Stomach (tissue), 9 donors: ENCODE data around the gene SLA2. TPM values are rescaled to one million over a fixed set of nuclear protein-coding genes. Genes with fewer than 3 reads are reported as not detected.
"Not testable (repeated sequence)": the region's sequence is repeated elsewhere in the genome, so short reads cannot be mapped to it uniquely, and the experiment has no call there.

Source experiments
- DNase-seq, 2 donors: peaks; one replicate each; pipeline versions ENCODE4 v3.0.0 to v3.0.0-alpha.2; 2013 to 2019
- H3K27ac ChIP-seq, 5 donors: fragments of 200-600 bp in 4 of 5; sonication (generic) in 4 of 5; one replicate each; pipeline ENCODE4 v1.5.1; 2013 to 2019; ENCODE audit warnings: mild to moderate bottlenecking in 1 of 5, moderate library complexity in 1 of 5
- H3K27me3 ChIP-seq, 3 donors: fragments of 200-600 bp; sonication (generic); one replicate each; pipeline ENCODE4 v1.5.1; 2017 to 2019; ENCODE audit warnings: mixed run types in 1 of 3
- H3K36me3 ChIP-seq, 4 donors: fragments of 200-600 bp; sonication (generic); 1 replicate in 3 of 4; 2 replicates in 1 of 4; pipeline ENCODE4 v1.5.1; 2016 to 2019
- H3K4me1 ChIP-seq, 4 donors: fragments of 200-600 bp; sonication (generic); one replicate each; pipeline ENCODE4 v1.5.1; 2016 to 2019
- H3K4me3 ChIP-seq, 4 donors: fragments of 200-600 bp; sonication (generic) in 3 of 4; one replicate each; pipeline ENCODE4 v1.5.1; 2016 to 2019; ENCODE audit warnings: mild to moderate bottlenecking in 1 of 4
- H3K9me3 ChIP-seq, 4 donors: fragments of 200-600 bp; sonication (generic); one replicate each; pipeline ENCODE4 v1.5.1; 2016 to 2019
- CTCF ChIP-seq, 7 experiments: fragments of 450-650 bp in 4 of 7; fragments of 200-600 bp in 3 of 7; sonication (generic) in 3 of 7; IDR thresholded peaks; one replicate each; pipeline ENCODE4 v1.5.1; 2016 to 2019; ENCODE audit warnings: antibody characterized with exemption in 7 of 7, control low read depth in 2 of 7, mild to moderate bottlenecking in 1 of 7
- EP300 ChIP-seq: sonication (generic); formaldehyde crosslinking; IDR thresholded peaks from one replicate; pipeline ENCODE4 v1.6.1; 2017; ENCODE audit warnings: antibody characterized with exemption
- POLR2A ChIP-seq, 4 donors: fragments of 450-650 bp; IDR thresholded peaks; one replicate each; pipeline ENCODE4 v1.6.1; 2016; ENCODE audit warnings: antibody characterized with exemption in 4 of 4, control low read depth in 2 of 4, mild to moderate bottlenecking in 1 of 4, moderate library complexity in 1 of 4
- POLR2AphosphoS5 ChIP-seq, 3 donors: sonication (generic); formaldehyde crosslinking; IDR thresholded peaks; one replicate each; pipeline ENCODE4 v1.6.1; 2016; ENCODE audit warnings: antibody characterized with exemption in 3 of 3
- whole genome bisulfite sequencing, 5 donors: extraction: QIAGEN DNeasy Blood & Tissue Kit in 3 of 5; methylation state at CpG; one replicate each; pipeline versions ENCODE4 v1.1.5 to v1.1.7; 2013 to 2018; 5-methylcytosine and 5-hydroxymethylcytosine counted together
- intact Hi-C: fragments of 100-400 bp; cut with DNase I; formaldehyde crosslinking; loops from one replicate; pipeline ENCODE4 v1.15.1; 2023; ENCODE audit warnings: low total_unique reads
- polyA plus RNA-seq, 3 donors: library from polyadenylated mRNA; stranded (reverse); fragments of 200-250 nt; gene quantifications; one replicate each; pipeline ENCODE4 v1.2.3, GENCODE V29; 2013
- total RNA-seq, 5 donors: library from RNA; depleted of rRNA; stranded (reverse); fragments of >200 nt; gene quantifications; one replicate each; pipeline versions ENCODE4 v1.1.0 to v1.2.3, GENCODE V29; 2014 to 2016
- donor health status: healthy with polysubstance abuse.
- donor health status: Bipolar disorder and iron deficiency.
- donor health status: healthy.

The SLA2 gene
- total and polyA plus RNA-seq, 8 donors = 0.25 to 8.7 (median 1.3) TPM; not detected in 2

GRCh38 chr20:36641506-36641843 lies 4.5 kb downstream of the SLA2 start:
- intact Hi-C loops = no loop called here
- H3K27ac ChIP-seq = no peak overlapping the region
- DNase-seq = no peak
- 80 to 91% (median 85%) methylated on average over 3 of the region's 3 CpGs for WGBS, 5 donors
- H3K4me3 ChIP-seq = no peak overlapping the region
- peaks cover 0 to 9% (median 0%) of the 10 kb centered on the region in 4 donors for H3K4me1 ChIP-seq
- no peaks in the 10 kb centered on the region for H3K9me3 ChIP-seq
- H3K36me3 ChIP-seq = peaks cover 0 to 10% (median 0%) of the 10 kb centered on the region in 4 donors
- no peaks in the 10 kb centered on the region for H3K27me3 ChIP-seq
- TF ChIP-seq CTCF (IDR thresholded peaks at IDR 0.05) (no peak), POLR2A (IDR thresholded peaks at IDR 0.05) (no peak), EP300 (no peak)

GRCh38 chr20:36638876-36639400 lies 7.1 kb downstream of the SLA2 start:
- H3K27ac ChIP-seq, H3K4me3 ChIP-seq, H3K4me1 ChIP-seq, H3K27me3 ChIP-seq, H3K9me3 ChIP-seq, intact Hi-C loops, DNase-seq: not testable (repeated sequence)
- WGBS, 5 donors = 93 to 98% (median 94%) methylated on average over 10 to 12 of the region's 12 CpGs
- peaks cover 0 to 10% (median 0%) of the 10 kb centered on the region in 4 donors for H3K36me3 ChIP-seq

GRCh38 chr20:36634342-36634741 lies 11.7 kb downstream of the SLA2 start:
- 90 to 96% (median 94%) methylated on average over 5 to 11 of the region's 11 CpGs for WGBS, 5 donors
- intact Hi-C loops = no loop called here
- no peak for DNase-seq
- Histone ChIP-seq H3K9me3 (no peaks in the 10 kb centered on the region), H3K36me3 (peaks cover 0 to 5% (median 0%) of the 10 kb centered on the region in 4 donors), H3K27ac (no peak overlapping the region), H3K27me3 (no peaks in the 10 kb centered on the region), H3K4me3 (no peak overlapping the region), H3K4me1 (no peaks in the 10 kb centered on the region)
- TF ChIP-seq CTCF (IDR thresholded peaks at IDR 0.05) = no peak

GRCh38 chr20:36633285-36633772 lies 12.7 kb downstream of the SLA2 start:
- 78 to 87% (median 84%) methylated on average over 9 of the region's 9 CpGs for WGBS, 5 donors
- intact Hi-C loops = no loop called here
- no peak overlapping the region for H3K4me3 ChIP-seq

More at GRCh38 chr20:36633285-36633772, 12.7 kb downstream of the SLA2 start:
- H3K9me3 ChIP-seq = no peaks in the 10 kb centered on the region
- H3K36me3 ChIP-seq = no peaks in the 10 kb centered on the region
- no peak overlapping the region for H3K27ac ChIP-seq
- no peaks in the 10 kb centered on the region for H3K4me1 ChIP-seq
- H3K27me3 ChIP-seq = no peaks in the 10 kb centered on the region
- no peak for DNase-seq
- TF ChIP-seq POLR2A (IDR thresholded peaks at IDR 0.05) = no peak
- TF ChIP-seq POLR2AphosphoS5 (IDR thresholded peaks at IDR 0.05) = no peak
- no peak for TF ChIP-seq CTCF (IDR thresholded peaks at IDR 0.05)
- TF ChIP-seq EP300 = no peak
